Parathyroid adenoma (tissue), 2 donors: Measurements from ENCODE around the gene ABCC5.

Experiments
- H2AFZ ChIP-seq: fragments of 300-600 bp; sonication (generic); one replicate; pipeline ENCODE4 v1.7.0; 2017; ENCODE audit warnings: antibody characterized with exemption, mild to moderate bottlenecking
- H3K27ac ChIP-seq: fragments of 300-600 bp; sonication (generic); one replicate; pipeline ENCODE4 v1.7.0; 2017
- H3K27me3 ChIP-seq: fragments of 300-600 bp; sonication (generic); one replicate; pipeline ENCODE4 v1.7.0; 2017; ENCODE audit warnings: low read length; ENCODE audit not compliant: control insufficient read depth, insufficient read depth
- H3K36me3 ChIP-seq: fragments of 300-600 bp; sonication (generic); one replicate; pipeline ENCODE4 v1.7.0; 2017; ENCODE audit warnings: low read length; ENCODE audit not compliant: control insufficient read depth, insufficient read depth
- H3K4me1 ChIP-seq: fragments of 300-600 bp; sonication (generic); one replicate; pipeline ENCODE4 v1.7.0; 2017; ENCODE audit warnings: control low read depth
- H3K4me2 ChIP-seq: fragments of 300-600 bp; sonication (generic); one replicate; pipeline ENCODE4 v1.7.0; 2017; ENCODE audit warnings: low read length
- H3K4me3 ChIP-seq: fragments of 300-600 bp; sonication (generic); one replicate; pipeline ENCODE4 v1.7.0; 2017; ENCODE audit warnings: low read depth, low read length
- H3K79me2 ChIP-seq: fragments of 300-600 bp; sonication (generic); one replicate; pipeline ENCODE4 v1.7.0; 2017; ENCODE audit warnings: control low read depth
- H3K9ac ChIP-seq: fragments of 300-600 bp; sonication (generic); one replicate; pipeline ENCODE4 v1.7.0; 2017; ENCODE audit warnings: mild to moderate bottlenecking
- H3K9me3 ChIP-seq: fragments of 300-600 bp; sonication (generic); one replicate; pipeline ENCODE4 v1.7.0; 2017; ENCODE audit warnings: low read length; ENCODE audit not compliant: control insufficient read depth
- CTCF ChIP-seq: fragments of 300-600 bp; sonication (generic); IDR thresholded peaks from one replicate; pipeline ENCODE4 v1.7.0; 2017; ENCODE audit warnings: antibody characterized with exemption, mild to moderate bottlenecking
- donor health status: primary hyperparathyroidism.

ABCC5 gene

GRCh38 chr3:183958226-183958625 is 59.5 kb downstream of the ABCC5 start:
- Histone ChIP-seq H3K9me3 (no peaks in the 10 kb centered on the region), H3K4me1 (no peaks in the 10 kb centered on the region), H3K36me3 (no peaks in the 10 kb centered on the region), H3K9ac (no peak overlapping the region), H2AFZ (no peak overlapping the region), H3K4me2 (no peak overlapping the region), H3K27me3 (no peaks in the 10 kb centered on the region), H3K79me2 (no peaks in the 10 kb centered on the region), H3K27ac (no peak overlapping the region), H3K4me3 (no peak overlapping the region)
- no peak for TF ChIP-seq CTCF

- H3K27ac ChIP-seq, result no peak overlapping the region
- no peak overlapping the region for H3K4me3 ChIP-seq
- H3K36me3 ChIP-seq, result no peaks in the 10 kb centered on the region
- H3K9me3 ChIP-seq, result no peaks in the 10 kb centered on the region
- TF ChIP-seq CTCF, result no peak
- H3K9ac ChIP-seq, result no peak overlapping the region
- no peaks in the 10 kb centered on the region for H3K27me3 ChIP-seq
- H3K4me1 ChIP-seq, result no peaks in the 10 kb centered on the region
- no peaks in the 10 kb centered on the region for H3K79me2 ChIP-seq
- H3K4me2 ChIP-seq, result no peak overlapping the region
- H2AFZ ChIP-seq, result no peak overlapping the region
Measured at GRCh38 chr3:183954875-183955274, 62.8 kb downstream of the ABCC5 start.

GRCh38 chr3:183953471-183954070 is 64.1 kb downstream of the ABCC5 start:
- H3K27ac ChIP-seq, result no peak overlapping the region
- H3K36me3 ChIP-seq, result no peaks in the 10 kb centered on the region

GRCh38 chr3:183951459-183951858 is 66.2 kb downstream of the ABCC5 start:
- Histone ChIP-seq H3K27me3 (no peaks in the 10 kb centered on the region), H3K9me3 (no peaks in the 10 kb centered on the region), H3K79me2 (no peaks in the 10 kb centered on the region), H3K4me2 (no peak overlapping the region), H3K9ac (no peak overlapping the region), H3K4me1 (no peaks in the 10 kb centered on the region), H3K27ac (no peak overlapping the region), H3K4me3 (no peak overlapping the region), H2AFZ (no peak overlapping the region), H3K36me3 (no peaks in the 10 kb centered on the region)
- TF ChIP-seq CTCF, result no peak

More at GRCh38 chr3:183953471-183954070, 64.1 kb downstream of the ABCC5 start:
- no peak overlapping the region for H3K9ac ChIP-seq
- no peak for TF ChIP-seq CTCF
- no peaks in the 10 kb centered on the region for H3K4me1 ChIP-seq
- no peaks in the 10 kb centered on the region for H3K79me2 ChIP-seq
- no peaks in the 10 kb centered on the region for H3K27me3 ChIP-seq
- no peak overlapping the region for H3K4me2 ChIP-seq
- H3K4me3 ChIP-seq, result no peak overlapping the region
- H2AFZ ChIP-seq, result no peak overlapping the region
- no peaks in the 10 kb centered on the region for H3K9me3 ChIP-seq

- H3K36me3 ChIP-seq, result no peaks in the 10 kb centered on the region
- no peaks in the 10 kb centered on the region for H3K27me3 ChIP-seq
- no peaks in the 10 kb centered on the region for H3K4me1 ChIP-seq
- no peaks in the 10 kb centered on the region for H3K79me2 ChIP-seq
- no peak overlapping the region for H3K4me3 ChIP-seq
- H3K9me3 ChIP-seq, result no peaks in the 10 kb centered on the region
- H3K27ac ChIP-seq, result no peak overlapping the region
- H3K4me2 ChIP-seq, result no peak overlapping the region
- no peak overlapping the region for H3K9ac ChIP-seq
- no peak for TF ChIP-seq CTCF
- H2AFZ ChIP-seq, result no peak overlapping the region
Measured at GRCh38 chr3:183949690-183950089, 68.0 kb downstream of the ABCC5 start.
